GM21619 (cell line): ENCODE results near the gene EMC6.
"Not testable (repeated sequence)": the region's sequence is repeated elsewhere in the genome, so short reads cannot be mapped to it uniquely, and the experiment has no call there.

Experiments
- ATAC-seq: cut with Tn5 transposase; IDR thresholded peaks from one replicate; pipeline ENCODE4 v1.9.1; 2021; ENCODE audit not compliant: unreplicated experiment

EMC6 gene

GRCh38 chr17:3704931-3705717, 36.5 kb downstream of the EMC6 start:
- ATAC-seq, result no peak

- ATAC-seq, result not testable (repeated sequence)
Measured at GRCh38 chr17:3705718-3705984, 37.0 kb downstream of the EMC6 start.

- no peak for ATAC-seq
Measured at GRCh38 chr17:3708366-3708765, 39.8 kb downstream of the EMC6 start.

GRCh38 chr17:3710951-3711383, 42.4 kb downstream of the EMC6 start:
- peak; percentile 96 for ATAC-seq

- no peak for ATAC-seq
Measured at GRCh38 chr17:3712811-3713463, 44.3 kb downstream of the EMC6 start.

- ATAC-seq, result no peak
Measured at GRCh38 chr17:3715296-3715695, 46.7 kb downstream of the EMC6 start.

- no peak for ATAC-seq
Measured at GRCh38 chr17:3718201-3718600, 49.6 kb downstream of the EMC6 start.

GRCh38 chr17:3719265-3719664, 50.7 kb downstream of the EMC6 start:
- no peak for ATAC-seq
